CD4-positive, alpha-beta T cell (primary cell): ENCODE measurements around the gene ARVCF. TPM values are rescaled to one million over a fixed set of nuclear protein-coding genes. Genes with fewer than 3 reads are reported as not detected.

Experiments used
- ATAC-seq: fragments of 200-7000 bp; cut with Tn5 transposase; one replicate; pipeline ENCODE4 v1.10.0; 2022; ENCODE audit warnings: mild to moderate bottlenecking; ENCODE audit not compliant: poor library complexity
- CTCF ChIA-PET: fragments of 350-600 bp; sonication (Branson Sonifier 250); formaldehyde crosslinking; loops from one replicate; lab custom pipeline; 2021; ENCODE audit warnings: antibody characterized with exemption, inconsistent platforms; lab: Charles Lee
- POLR2A ChIA-PET: fragments of 350-600 bp; sonication (Branson Sonifier 250); formaldehyde crosslinking; loops from one replicate; lab custom pipeline; 2021; ENCODE audit warnings: antibody characterized with exemption, inconsistent platforms; lab: Charles Lee
- DNase-seq, 14 experiments: peaks; one replicate each; pipeline ENCODE4 v3.0.0-alpha.2; 2013 to 2020; ENCODE audit warnings: mixed read lengths in 2 of 14
- H3K27ac ChIP-seq, 2 donors: one replicate each; pipeline versions ENCODE4 v1.5.1 to v1.7.0; 2013; ENCODE audit warnings: low read length in 2 of 2, low read depth in 1 of 2, mild to moderate bottlenecking in 1 of 2
- H3K27me3 ChIP-seq, 2 experiments: 1 replicate in 1 of 2; 2 replicates in 1 of 2; pipeline versions ENCODE4 v1.6.1 to v1.7.0; 2013; ENCODE audit warnings: low read length in 2 of 2, control low read depth in 1 of 2, mild to moderate bottlenecking in 1 of 2, moderate library complexity in 1 of 2; ENCODE audit not compliant: insufficient read depth in 2 of 2, control insufficient read depth in 1 of 2
- H3K36me3 ChIP-seq: one replicate; pipeline ENCODE4 v1.6.1; 2013; ENCODE audit warnings: low read length, control low read depth; ENCODE audit not compliant: insufficient read depth
- H3K4me1 ChIP-seq: one replicate; pipeline ENCODE4 v1.6.1; 2013; ENCODE audit warnings: low read length, control low read depth; ENCODE audit not compliant: insufficient read depth
- H3K4me3 ChIP-seq: one replicate; pipeline ENCODE4 v1.5.1; 2013; ENCODE audit warnings: mild to moderate bottlenecking, low read length, moderate library complexity
- H3K9me3 ChIP-seq, 2 experiments: 1 replicate in 1 of 2; 2 replicates in 1 of 2; pipeline versions ENCODE4 v1.6.1 to v1.7.0; 2013; ENCODE audit warnings: low read length in 2 of 2, mild to moderate bottlenecking in 2 of 2, control low read depth in 1 of 2, moderate library complexity in 1 of 2; ENCODE audit not compliant: control insufficient read depth in 1 of 2, insufficient read depth in 1 of 2
- H3K27ac Mint-ChIP-seq: one replicate; pipeline ENCODE4 v1.8.0; 2020; ENCODE audit warnings: mixed read lengths
- H3K27me3 Mint-ChIP-seq: one replicate; pipeline ENCODE4 v1.8.0; 2021; ENCODE audit warnings: mixed read lengths
- H3K36me3 Mint-ChIP-seq: one replicate; pipeline ENCODE4 v1.8.0; 2021; ENCODE audit warnings: low read depth, mixed read lengths
- H3K4me1 Mint-ChIP-seq: one replicate; pipeline ENCODE4 v1.8.0; 2021; ENCODE audit warnings: low read depth, mixed read lengths
- H3K4me3 Mint-ChIP-seq: one replicate; pipeline ENCODE4 v1.8.0; 2020; ENCODE audit warnings: mild to moderate bottlenecking, mixed read lengths
- H3K9me3 Mint-ChIP-seq: one replicate; pipeline ENCODE4 v1.8.0; 2020; ENCODE audit warnings: mixed read lengths
- intact Hi-C, 2 experiments: fragments of 100-400 bp; cut with DNase I in 1 of 2; cut with micrococcal nuclease in 1 of 2; formaldehyde crosslinking; loops; one replicate each; pipeline versions ENCODE4 v1.15.1 to v1.9.0; 2023 to 2025; cut with DNase I, micrococcal nuclease
- total RNA-seq, 174 experiments: library from RNA in 2 of 174; stranded (reverse) in 2 of 174; gene quantifications; one replicate each; pipeline ENCODE4 v1.2.3 and lab custom pipeline; 2021 to 2026
- TF ChIP-seq, protein P1 (sequence below): fragments of 200-600 bp; IDR thresholded peaks from one replicate; pipeline ENCODE4 v1.8.0; 2022; ENCODE audit warnings: antibody characterized with exemption, mild to moderate bottlenecking

Gene ARVCF
- total RNA-seq, 2 experiments from 2014 or later: 2.2 to 2.5 TPM

DNA sequence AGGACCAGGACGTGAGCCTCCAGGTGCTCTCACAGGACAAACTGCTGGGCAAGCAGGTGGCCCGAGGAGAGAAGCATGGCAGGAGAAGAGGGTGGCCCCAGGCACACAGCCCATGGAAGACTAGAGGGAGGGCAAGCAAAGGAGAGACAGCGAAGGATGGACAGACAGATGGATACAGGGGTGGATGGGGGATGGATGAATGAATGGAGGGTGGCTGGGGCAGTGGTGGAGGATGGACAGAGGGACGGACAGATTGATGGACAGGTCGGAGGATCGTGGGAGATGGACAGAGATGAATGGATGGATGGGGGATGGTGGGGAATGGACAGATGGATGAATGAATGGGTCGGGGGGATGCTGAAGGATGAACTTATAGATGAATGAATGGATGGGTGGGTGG, 22.7 kb downstream of the ARVCF start:
- H3K4me1 Mint-ChIP-seq: no peaks in the 10 kb centered on the region
- H3K36me3 Mint-ChIP-seq: no peaks in the 10 kb centered on the region
- H3K27me3 Mint-ChIP-seq: no peaks in the 10 kb centered on the region
- Histone ChIP-seq H3K4me1 (no peaks in the 10 kb centered on the region), H3K36me3 (no peaks in the 10 kb centered on the region), H3K27me3 (no peaks in the 10 kb centered on the region), H3K9me3 (no peaks in the 10 kb centered on the region), H3K27ac (no peak overlapping the region), H3K4me3 (no peak overlapping the region)
- POLR2A ChIA-PET: no interaction called here
- H3K4me3 Mint-ChIP-seq: no peak overlapping the region
- H3K27ac Mint-ChIP-seq: no peak overlapping the region
- intact Hi-C loops: no loop called here
- no peak for DNase-seq
- TF ChIP-seq, protein P1, sequence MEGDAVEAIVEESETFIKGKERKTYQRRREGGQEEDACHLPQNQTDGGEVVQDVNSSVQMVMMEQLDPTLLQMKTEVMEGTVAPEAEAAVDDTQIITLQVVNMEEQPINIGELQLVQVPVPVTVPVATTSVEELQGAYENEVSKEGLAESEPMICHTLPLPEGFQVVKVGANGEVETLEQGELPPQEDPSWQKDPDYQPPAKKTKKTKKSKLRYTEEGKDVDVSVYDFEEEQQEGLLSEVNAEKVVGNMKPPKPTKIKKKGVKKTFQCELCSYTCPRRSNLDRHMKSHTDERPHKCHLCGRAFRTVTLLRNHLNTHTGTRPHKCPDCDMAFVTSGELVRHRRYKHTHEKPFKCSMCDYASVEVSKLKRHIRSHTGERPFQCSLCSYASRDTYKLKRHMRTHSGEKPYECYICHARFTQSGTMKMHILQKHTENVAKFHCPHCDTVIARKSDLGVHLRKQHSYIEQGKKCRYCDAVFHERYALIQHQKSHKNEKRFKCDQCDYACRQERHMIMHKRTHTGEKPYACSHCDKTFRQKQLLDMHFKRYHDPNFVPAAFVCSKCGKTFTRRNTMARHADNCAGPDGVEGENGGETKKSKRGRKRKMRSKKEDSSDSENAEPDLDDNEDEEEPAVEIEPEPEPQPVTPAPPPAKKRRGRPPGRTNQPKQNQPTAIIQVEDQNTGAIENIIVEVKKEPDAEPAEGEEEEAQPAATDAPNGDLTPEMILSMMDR: no peak
- no peaks in the 10 kb centered on the region for H3K9me3 Mint-ChIP-seq
- CTCF ChIA-PET: no interaction called here
- no peak for ATAC-seq

DNA sequence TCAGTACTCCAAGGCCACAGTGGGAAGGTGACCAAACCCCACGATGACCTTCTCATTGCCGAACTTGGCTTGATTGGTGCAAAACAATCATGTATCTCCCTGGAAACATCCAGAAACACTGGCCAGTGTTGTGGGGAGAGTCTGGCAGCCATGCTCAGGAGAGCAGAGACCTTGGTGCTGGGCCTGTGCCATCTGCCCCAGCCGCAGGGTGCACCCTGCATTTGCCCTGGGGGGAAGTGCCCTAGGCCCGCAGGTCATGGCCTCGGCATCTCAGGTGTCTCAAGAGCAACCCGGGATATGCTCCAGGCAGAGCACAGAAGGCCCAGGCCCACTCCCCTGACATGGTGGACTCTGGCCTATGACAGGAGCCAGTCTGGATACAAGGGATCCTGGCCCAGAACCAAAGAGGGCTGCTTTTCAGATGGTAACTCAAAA, 23.7 kb downstream of the ARVCF start:
- Histone ChIP-seq H3K9me3 (no peaks in the 10 kb centered on the region), H3K4me1 (no peaks in the 10 kb centered on the region), H3K27ac (no peak overlapping the region), H3K27me3 (no peaks in the 10 kb centered on the region), H3K4me3 (no peak overlapping the region), H3K36me3 (no peaks in the 10 kb centered on the region)
- Mint-ChIP-seq H3K27me3 (no peaks in the 10 kb centered on the region), H3K36me3 (no peaks in the 10 kb centered on the region), H3K9me3 (no peaks in the 10 kb centered on the region), H3K27ac (no peak overlapping the region), H3K4me3 (no peak overlapping the region), H3K4me1 (no peaks in the 10 kb centered on the region)
- CTCF ChIA-PET: no interaction called here
- intact Hi-C loops: no loop called here
- POLR2A ChIA-PET: no interaction called here
- ATAC-seq (no peak), DNase-seq (no peak)
- TF ChIP-seq, protein P1: no peak

DNA sequence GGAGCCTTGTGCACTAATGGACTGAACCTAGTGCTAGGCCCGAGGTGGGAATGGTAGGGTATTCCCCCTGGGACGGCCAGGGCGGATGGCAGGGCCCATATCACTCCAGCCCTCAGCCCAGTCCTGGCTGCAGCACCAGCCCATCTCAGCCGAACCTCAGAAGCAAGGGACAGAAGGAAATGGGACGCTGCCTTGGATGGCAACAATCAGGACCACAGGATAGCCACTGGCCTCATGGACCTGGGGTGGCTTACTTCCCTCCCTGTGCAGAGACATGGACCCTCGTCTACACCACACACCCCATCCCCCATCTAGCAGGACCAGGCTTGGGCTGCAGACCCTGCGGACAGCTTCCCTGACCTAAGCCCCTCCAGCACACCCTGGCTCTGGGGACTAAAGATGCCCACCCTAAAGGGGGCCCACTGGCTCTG, 24.1 kb downstream of the ARVCF start:
- no peak overlapping the region for H3K4me3 Mint-ChIP-seq

More for the DNA sequence above, 24.1 kb downstream of the ARVCF start:
- Mint-ChIP-seq H3K27ac (no peak overlapping the region), H3K9me3 (no peaks in the 10 kb centered on the region), H3K4me1 (no peaks in the 10 kb centered on the region), H3K36me3 (no peaks in the 10 kb centered on the region), H3K27me3 (no peaks in the 10 kb centered on the region)
- CTCF ChIA-PET: no interaction called here
- DNase-seq: no peak
- Histone ChIP-seq H3K27me3 (no peaks in the 10 kb centered on the region), H3K9me3 (no peaks in the 10 kb centered on the region), H3K4me1 (peaks cover under 1% of the 10 kb centered on the region), H3K36me3 (no peaks in the 10 kb centered on the region), H3K27ac (no peak overlapping the region), H3K4me3 (no peak overlapping the region)
- ATAC-seq: no peak
- POLR2A ChIA-PET: no interaction called here
- intact Hi-C loops: no loop called here
- TF ChIP-seq, protein P1: no peak
